CD4-positive, alpha-beta T cell treated with Interferon gamma for 1 hour (primary cell): Measurements from ENCODE around the gene ARRDC2.
A peak's percentile ranks its signal among the peaks of the same experiment; 100 is the strongest.
"Not testable (repeated sequence)": the region's sequence is repeated elsewhere in the genome, so short reads cannot be mapped to it uniquely, and the experiment has no call there.

Source experiments
- DNase-seq: peaks from one replicate; pipeline ENCODE4 v3.0.0-alpha.2; 2020

ARRDC2 gene

GRCh38 chr19:18007917-18008673 lies at the start of gene ARRDC2:
ARRDC2 (plus strand) TSS chr19:18008170; CDS start chr19:18008311, 141 bp downstream.
- DNase-seq: peak; percentile 92

DNA sequence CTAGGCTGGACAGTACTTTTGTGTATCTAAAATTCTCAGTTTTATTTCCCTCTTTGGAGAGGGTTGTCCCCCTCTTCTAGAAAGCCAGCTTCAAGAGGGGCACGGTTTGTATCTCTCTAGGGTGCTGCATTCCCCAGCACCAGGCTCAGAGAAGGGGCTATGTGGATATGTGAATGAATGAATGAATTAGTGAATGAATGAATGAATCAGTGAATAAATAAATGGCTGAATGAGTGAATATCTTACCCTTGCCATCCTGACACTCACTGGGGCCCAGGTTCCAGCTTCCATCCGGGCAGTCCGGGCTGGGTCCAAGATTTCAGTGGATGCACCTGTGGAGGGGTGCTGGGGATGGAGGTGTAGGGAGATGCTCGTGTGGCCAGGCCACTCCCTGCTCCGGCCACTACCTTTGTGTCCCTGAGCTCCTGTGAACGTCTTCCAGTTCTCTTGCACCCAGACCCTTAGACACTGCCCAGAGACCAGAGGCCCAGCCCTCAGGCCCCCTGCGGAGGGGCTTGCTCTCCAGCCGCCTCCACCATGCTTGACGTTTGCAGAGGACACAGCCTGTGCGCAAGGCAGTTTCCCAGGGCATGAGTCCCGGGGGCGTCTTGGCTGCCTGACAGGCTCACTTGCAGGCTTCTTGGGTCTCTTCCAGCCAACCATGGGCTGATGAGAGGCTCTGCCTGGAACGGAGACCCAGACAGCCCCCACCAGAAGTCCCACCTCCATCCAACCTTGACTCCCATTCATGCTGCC lies 43.9 kb upstream of the ARRDC2 start:
- DNase-seq: no peak

- no peak for DNase-seq
Observed at GRCh38 chr19:17965370-17966128, 42.4 kb upstream of the ARRDC2 start.

DNA sequence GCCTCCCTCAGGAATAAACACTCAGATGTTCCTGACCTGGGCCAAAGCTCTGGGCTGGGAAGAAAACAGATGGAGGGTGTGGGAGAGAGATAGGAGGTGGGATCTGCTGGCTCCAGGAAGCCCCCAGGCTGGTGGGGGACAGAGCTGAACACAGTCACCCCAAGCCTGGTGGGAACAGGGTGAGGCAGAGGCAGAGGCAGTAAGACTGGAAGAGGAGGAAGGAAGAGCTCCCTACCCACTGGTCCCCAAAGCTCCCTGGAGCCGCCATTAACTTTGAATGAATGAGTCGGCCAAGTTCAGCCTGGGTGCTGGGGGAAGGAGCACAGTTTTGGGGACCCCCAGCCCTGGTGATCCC lies 41.9 kb upstream of the ARRDC2 start:
- no peak for DNase-seq

DNA sequence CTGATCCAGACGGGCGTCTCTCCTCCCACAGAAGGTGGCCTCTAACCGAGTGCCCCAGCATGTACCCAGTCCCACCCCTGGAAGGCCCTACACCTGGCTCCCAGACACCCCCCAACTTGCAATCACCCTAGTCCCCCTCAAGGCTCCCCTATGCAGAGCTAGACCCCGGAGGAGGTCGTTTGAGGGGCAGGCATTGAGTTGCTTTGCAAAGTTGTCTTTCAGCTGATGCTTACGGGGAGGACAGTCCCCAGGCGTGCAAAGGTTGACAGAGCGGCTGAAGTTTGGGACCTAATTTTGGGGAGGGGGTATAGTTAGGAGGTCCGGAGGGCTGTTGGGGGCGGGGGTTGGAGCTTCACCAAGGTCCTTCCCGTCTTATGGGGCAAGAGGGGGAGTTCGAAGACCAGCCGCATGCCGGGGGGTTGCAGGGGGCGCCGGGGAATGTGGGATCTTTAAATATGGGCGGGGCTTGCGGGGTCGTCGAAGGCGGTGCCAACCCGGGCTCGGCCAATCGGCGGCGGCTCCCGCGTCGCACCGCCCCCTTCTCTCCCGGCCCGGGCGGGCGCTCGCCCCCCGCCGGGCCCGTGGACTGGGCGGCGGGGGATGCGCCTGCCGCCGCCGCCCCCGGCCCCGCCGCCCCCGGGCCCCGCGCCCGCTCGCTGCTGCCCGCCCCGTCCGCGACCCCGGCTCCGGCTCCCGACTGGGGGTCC lies 41.3 kb upstream of the ARRDC2 start, which contains the start of gene KCNN1:
Gene KCNN1 (plus strand): TSS at position 558 of the 707 bp plus-strand sequence. CDS start 6,782 bp downstream, outside the sequence.
- DNase-seq: no peak

GRCh38 chr19:17967257-17968051 lies 40.5 kb upstream of the ARRDC2 start:
- no peak for DNase-seq

- DNase-seq: no peak
Observed at GRCh38 chr19:17968362-17968761, 39.6 kb upstream of the ARRDC2 start.

DNA sequence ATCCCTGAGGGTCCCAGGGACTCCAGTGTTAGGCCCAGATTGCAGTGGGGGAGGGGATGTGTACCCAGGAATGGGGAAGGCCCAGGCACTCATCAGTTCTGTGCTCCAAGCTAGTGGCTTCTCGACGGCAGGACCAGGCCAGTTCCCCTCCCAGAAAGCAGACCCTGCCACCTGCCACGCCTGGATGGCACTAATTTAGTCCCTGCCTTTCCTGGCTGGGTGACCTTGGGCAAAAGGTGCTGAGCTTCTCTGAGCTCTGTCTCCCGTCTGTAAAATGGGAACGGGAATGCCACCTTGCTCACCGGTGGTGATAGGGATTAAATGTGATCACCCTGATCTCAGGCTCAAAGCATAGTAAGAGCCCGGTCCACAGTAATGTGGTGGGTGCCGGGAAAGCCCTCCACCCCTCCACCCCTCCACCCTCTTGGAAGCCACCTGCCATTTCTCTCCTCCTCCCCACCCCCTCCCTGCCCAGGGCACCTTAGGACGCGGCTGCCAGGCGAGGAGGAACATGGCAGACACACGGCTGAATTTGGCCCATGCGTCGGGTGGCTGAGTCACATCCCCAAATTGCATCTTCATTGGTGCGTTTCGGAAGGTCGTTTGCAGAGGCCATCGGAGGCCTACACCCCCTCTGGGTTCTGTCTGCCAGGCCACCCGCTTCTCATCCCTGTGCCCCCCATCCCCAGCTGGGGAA lies 38.7 kb upstream of the ARRDC2 start:
- DNase-seq: no peak

DNA sequence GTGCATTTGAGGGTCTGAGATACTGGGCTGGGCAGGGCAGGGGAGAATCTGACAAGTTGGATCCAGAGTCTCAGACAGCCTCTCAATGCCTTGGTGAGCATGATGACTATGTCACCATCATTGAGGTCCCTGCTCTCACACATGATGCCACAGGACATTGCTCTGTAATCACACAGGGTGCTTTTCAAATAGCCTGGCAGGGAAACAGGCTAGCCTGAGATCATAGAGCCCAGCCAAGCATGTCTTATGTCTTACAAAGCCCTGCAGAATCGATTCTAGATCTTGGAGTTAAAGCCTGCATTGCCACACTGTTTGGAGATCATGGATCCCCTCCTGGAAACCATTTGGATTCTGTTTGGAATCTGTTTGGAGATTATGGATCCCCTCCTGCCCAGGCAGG lies 35.7 kb upstream of the ARRDC2 start:
- no peak for DNase-seq

DNA sequence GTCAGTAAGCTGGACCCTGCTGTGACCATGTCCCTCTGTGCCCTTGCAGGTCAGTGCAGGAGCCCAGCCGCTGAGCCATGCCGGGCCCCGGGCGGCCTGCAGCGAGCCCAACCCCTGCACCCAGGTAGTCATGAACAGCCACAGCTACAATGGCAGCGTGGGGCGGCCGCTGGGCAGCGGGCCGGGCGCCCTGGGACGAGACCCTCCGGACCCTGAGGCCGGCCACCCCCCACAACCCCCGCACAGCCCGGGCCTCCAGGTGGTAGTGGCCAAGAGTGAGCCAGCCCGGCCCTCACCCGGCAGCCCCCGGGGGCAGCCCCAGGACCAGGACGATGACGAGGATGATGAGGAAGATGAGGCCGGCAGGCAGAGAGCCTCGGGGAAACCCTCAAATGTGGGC lies 34.2 kb upstream of the ARRDC2 start:
- no peak for DNase-seq

GRCh38 chr19:17974551-17974950 lies 33.4 kb upstream of the ARRDC2 start:
- DNase-seq: no peak

DNA sequence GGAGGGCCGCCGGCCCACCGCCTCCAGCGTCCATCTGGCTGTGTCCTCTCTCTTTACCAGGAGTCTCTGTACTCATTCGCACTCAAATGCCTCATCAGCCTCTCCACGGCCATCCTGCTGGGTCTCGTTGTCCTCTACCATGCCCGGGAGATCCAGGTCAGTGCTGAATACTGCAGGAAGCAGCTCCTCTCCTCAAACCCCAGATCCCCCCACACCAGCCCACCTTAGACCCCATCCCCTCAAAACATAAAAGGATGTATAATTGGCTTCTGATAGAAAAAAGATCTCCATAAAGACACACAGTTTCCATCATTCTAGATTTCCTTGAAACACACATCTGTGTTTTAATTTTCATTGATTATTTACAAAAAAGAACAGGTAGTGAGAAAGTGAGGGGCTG lies 32.9 kb upstream of the ARRDC2 start:
- DNase-seq: no peak

DNA sequence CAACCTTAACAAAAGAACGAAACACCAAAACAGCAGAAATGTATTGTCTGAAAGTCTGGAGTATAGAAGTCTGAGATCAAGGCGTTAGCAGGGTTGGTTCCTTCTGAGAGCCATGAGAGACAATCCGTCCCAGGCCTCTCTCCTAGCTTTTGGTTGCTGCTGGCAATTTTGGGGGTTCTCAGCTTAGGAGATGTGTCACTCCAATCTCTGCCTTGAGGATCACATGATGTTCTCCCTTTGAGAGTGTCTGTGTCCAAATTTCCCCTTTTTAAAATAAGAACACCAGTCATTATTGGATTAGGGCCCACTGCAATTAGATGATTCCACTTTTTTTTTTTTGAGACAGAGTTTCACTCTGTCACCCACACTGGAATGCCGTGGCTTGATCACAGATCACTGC lies 30.9 kb upstream of the ARRDC2 start:
- no peak for DNase-seq

DNA sequence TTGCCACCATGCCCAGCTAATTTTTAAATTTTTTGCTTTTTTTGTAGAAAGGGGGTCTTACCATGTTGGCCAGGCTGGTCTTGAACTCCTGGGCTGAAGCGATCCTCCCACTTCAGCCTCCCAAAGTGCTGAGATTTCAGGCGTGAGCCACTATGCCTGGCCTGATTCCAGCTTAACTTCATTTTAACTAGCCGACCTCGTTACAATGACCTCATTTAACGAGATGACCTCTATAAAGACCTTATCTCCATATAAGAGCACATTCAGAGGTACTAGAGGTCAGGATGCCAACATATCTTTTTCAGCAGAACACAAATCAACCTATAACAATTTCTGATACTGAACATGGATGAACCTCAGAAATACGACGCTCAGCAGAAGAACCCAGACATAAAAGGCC lies 30.5 kb upstream of the ARRDC2 start:
- DNase-seq: no peak

DNA sequence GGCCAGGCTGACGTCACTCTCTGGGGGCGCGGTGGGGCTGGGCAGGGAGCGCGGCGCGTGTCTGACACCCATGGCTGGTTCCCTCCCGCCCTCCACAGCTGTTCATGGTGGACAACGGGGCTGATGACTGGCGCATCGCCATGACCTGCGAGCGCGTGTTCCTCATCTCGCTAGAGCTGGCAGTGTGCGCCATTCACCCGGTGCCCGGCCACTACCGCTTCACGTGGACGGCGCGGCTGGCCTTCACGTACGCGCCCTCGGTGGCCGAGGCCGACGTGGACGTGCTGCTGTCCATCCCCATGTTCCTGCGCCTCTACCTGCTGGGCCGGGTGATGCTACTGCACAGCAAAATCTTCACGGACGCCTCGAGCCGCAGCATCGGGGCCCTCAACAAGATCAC lies 26.4 kb upstream of the ARRDC2 start:
- DNase-seq: no peak

- no peak for DNase-seq
Observed at GRCh38 chr19:17982430-17982829, 25.5 kb upstream of the ARRDC2 start.

DNA sequence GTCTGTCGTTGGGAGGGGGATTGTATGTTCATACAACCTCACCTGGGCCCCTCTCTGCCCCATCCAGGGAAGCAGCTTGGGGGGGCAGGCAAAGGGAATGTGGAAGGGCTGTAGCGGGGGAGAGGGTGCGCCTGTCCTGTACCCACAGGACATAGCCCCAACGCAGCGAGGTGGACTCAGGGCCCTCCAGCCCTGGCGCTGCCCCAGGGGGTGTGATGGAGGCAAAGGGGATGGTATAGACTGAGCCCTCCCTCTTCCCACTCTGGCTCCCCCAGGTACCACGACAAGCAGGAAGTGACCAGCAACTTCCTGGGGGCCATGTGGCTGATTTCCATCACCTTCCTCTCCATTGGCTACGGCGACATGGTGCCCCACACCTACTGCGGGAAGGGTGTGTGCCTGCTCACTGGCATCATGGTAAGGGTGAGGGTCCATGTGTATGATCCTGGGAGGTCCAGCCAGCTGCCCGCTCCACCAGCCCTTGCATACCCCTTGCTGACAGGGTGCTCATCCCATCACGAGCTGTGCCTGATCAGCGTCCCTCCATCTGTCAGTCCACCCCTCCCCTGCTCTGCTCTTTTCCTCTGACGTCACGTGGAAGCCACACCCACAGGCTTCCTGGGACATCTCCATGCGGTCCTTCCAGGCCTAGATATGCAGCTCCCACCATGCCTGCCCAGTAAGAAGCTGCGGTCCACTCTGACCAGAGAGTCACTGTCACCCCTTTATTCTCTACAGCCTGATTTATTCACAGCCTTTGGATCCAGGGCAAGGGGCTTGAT lies 22.7 kb upstream of the ARRDC2 start:
- DNase-seq: no peak

- not testable (repeated sequence) for DNase-seq
Observed at GRCh38 chr19:17986569-17986968, 21.4 kb upstream of the ARRDC2 start.

GRCh38 chr19:17988161-17988560 lies 19.8 kb upstream of the ARRDC2 start:
- no peak for DNase-seq

DNA sequence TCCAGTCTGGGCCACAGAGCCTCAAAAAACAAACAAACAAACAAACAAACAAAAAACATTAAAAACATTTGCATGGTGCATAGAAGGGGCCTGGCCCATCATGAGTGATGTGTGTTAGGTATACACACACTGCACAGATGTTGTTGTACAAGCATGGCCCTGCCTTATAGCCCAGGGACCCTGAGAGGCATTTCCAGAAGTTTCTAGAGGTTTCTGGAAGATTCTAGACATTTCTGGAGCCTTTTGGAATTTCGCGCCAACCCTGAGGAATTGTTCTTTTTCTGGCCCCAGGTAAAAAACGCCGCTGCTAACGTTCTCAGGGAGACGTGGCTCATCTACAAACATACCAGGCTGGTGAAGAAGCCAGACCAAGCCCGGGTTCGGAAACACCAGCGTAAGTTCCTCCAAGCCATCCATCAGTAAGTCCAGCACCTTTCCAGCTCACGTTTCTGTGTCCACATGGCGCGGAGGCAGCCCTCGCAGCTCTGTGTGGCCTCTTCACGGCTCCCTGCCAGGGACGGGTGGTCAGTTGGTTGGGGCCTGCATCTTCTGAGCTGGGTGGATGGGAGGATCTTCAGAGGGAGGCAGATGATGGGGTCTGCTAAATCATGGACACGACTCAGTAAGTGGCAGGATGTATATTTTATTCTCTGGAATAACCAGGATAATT lies 18.4 kb upstream of the ARRDC2 start:
- DNase-seq: no peak
